Stimulated activated CD8-positive, alpha-beta memory T cell treated with anti-CD3 and anti-CD28 coated beads, Interleukin-12 subunit alpha, Interleukin-12 subunit beta, amount 100 ng/mL, for 24 hours (primary cell): ENCODE data around the gene CSRP2.

ENCODE experiments used
- DNase-seq: peaks from one replicate; pipeline ENCODE4 v3.0.0-alpha.2; 2020; ENCODE audit errors: extremely low read depth

CSRP2 gene

DNA sequence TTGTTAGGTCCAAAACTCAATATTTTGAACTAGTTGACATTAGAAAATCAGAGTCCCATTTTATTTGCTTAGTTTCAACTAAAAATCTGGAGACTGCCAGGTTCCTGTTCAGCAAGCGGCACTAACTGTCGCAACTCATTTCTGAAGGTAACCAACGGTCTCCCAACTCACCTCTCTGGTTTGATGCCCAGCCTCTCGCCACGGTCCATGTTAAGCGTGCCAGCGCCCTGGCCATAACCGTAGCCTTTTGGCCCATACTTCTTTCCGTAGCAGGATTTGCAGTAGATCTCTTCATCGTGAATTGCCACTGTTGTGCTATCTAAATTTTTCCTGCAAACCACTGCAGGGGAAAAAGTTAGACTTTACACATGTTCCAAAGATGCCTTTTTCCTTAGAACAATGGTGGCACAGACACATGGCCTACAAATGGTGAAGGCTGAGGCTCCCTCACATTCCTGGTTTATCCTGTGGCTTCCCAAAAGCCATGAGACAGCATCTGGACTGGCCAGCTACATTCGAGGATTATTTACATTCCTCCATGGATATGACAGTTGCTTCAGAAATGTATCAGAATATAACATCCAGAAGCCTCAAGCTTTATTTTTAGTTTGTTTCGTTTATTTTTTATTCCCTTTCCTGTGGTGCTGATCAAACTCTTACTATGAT is 15.7 kb downstream of the CSRP2 start:
- DNase-seq: no peak

DNA sequence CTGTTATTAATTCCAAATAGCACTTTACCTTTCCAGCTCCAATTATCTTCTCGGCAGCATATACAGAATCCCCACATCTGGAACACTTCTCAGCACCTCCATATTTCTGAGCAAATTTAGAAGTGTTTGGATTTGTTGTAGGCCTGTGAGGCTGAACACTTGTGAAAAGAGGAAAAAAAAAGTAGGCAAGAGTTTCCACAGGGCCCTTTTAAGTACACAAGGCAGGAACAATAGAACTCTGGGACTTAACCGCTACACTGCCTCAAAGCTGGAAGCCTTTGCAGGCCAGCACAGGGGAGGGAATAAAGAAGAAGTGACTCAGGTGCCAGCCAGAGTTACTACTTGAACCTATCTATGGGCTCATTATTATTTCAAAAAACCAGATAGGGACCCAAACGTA is 18.6 kb downstream of the CSRP2 start:
- DNase-seq: no peak

DNA sequence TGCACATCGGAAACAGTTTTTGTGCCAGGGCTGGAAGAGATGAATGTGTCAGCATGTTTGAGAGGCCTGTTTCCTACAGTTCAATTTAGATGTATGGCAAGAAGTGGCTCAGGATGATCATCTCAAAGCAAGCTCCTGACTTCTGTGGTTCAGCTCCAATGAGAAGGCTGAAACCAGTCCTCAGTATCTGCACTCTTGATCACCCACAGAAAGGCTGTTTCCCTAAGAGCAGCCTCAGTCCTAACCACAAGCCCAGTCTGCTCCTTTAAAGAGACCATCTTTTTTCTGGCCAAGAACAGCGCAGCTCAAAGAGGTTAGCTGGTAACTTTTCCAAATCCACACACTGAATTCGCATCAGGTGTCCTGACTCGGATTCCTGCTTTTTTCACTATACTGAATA is 19.2 kb downstream of the CSRP2 start:
- no peak for DNase-seq

DNA sequence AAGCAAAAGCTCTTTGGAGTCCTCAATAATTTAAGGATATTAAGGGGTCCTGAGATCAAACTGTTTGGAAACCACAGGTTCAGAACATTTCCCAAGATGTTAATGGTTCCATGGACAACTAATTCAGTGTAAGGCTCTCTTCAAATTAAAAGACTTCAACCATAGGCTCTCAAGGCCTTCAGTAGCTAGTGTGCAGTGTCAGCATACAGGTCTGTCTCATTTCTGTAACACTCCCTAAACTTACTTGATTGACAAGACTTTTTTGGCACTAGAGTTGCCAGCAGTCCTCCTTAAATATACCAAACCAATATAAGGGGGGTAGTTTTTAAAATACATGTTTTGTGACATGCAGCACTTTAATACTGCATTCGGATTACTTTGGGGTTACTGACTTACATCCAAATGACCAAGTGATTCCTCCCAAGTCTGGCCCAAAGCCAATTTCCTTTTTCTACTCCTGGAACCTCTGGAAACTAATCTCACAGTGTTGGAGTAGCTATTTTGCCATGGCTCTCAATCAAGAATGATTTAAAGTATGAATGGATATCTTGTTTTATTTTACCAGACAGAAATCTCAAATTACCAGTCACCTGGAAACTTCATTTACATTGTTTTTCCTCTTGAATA is 22.7 kb downstream of the CSRP2 start:
- DNase-seq: no peak

DNA sequence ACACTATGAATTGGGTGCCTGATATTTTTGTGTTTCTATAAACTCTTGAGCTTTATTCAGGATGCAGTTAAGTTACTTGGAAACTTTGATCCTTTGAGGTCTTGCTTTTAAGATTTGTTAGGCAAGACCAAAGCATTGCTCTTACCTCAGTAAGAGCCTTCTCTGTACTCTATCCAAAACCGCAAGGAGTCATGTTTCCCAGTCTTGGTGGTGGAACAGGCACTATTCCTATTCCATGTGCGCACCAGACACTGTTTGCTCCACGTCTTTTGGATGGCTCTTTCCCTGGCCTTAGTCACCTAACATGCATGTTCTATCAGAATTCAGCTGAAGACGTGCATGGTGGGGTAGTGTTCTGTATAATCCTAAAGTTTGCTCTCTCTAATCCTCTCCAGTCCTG is 23.5 kb downstream of the CSRP2 start:
- DNase-seq: no peak

DNA sequence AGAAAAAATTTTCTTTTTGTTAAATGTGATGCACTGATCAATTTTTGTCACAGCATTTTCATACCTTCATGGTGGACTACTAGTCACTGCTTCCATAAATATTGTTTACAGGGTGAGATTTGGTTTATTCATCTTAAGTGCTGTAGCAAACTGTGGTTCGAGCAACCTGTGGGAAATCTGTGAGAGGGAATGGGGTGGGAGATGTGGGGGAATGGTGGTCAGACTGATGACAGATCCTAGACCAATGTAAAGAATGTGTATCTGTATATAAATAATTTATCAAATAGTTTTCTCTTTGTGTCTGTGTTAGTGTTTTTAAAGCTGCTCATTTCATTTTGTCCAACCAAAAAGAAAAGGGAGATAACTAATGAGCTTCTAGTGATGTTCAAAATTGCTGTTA is 26.7 kb downstream of the CSRP2 start:
- no peak for DNase-seq

DNA sequence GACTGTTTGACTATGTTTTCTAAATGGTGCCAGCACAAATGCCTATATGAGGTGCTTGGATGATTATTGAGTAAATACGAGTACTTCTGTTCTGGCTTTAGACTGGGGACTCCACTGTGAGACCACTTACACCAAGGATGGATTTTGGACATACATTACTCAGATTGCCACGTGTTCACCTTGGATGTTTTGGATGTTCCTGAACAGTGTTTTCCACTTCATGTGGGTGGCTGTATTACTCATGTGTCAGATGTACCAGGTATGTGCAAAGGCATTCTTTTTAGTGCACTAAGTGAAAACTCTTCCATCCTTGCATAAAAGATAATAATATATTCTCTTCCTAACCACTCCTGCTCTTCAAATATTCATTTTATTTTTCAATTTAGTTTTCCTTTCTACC is 30.7 kb downstream of the CSRP2 start:
- DNase-seq: no peak

DNA sequence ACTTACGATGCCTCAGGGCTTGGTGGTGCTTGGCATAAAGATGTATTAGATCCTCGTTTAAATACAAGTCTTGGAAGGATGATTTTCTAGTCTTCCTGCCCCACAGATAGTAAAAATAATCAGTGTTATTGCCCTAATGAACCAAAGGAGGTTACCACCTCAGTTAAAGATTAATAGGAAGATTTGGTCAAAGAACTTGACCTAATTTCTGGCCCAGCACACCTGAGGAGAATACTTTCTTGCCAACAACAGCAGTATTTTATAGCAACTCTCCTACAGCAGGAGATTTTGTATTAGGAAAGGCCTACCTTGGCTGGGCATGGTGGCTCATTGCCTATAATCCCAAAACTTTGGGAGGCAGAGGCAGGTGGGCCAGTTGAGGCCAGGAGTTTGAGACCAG is 31.6 kb downstream of the CSRP2 start:
- DNase-seq: no peak

DNA sequence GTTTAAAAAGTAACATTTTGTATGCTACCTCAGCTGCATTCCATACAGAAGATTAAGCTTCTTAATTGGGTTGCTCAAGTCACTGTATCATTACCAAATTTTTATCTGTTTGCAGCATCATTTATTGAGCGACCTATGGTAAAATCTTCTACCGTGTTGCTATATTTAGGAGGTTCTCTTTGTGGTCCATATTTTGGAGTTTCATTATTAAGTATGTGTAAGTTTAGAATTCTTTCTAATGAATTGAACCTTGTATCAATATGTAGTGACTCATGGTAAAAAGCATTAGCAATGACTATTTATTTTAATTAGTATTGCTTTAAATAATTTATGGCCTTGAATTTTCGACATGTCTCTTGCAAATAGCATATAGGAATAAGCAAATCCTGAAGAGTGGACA is 42.2 kb downstream of the CSRP2 start:
- no peak for DNase-seq

DNA sequence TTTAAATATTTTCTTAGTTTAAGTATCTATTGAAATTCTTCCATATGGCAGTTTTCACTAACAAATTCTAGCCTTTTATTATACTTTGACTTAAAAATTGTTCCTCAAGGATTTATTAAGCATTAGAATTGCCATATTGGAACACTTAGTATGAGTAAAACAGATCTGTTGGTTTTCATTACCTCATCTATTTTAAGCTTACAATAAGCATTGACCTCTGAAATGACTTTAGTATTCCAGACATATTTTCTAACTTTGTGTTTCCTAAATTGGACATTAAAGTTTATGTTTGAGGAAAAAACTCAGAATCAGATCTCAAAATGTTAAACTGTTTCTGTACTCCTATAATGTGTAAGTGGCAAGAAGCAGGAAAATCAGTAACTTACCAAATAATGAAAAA is 48.4 kb downstream of the CSRP2 start:
- DNase-seq: no peak

DNA sequence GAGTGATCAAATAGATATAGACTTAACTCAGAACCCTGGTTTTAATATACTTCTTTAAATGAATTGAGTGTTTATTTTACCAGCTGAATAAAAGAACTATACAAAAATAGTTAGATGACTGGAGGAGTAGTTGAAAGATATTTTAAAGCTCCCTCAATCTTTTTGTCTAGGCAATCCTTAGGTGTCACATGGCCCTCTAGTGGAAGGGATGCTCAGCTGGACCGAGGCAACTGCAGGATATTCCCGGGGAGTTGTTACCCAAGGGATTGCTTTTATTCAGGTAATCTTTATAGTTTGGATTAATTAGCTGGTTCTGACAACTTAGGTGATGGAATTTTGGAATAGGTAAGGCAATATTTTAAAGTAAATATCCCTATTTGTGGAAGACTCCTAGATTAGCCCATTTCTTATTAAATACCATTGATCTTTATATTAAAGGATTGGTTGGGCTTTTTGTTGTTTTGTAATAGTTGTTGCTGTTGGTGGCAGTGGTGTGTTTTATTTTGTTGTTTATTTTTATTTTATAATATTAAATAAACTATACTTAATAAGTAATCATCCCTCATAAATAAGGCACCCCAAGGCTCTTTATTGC is 57.8 kb downstream of the CSRP2 start:
- no peak for DNase-seq

DNA sequence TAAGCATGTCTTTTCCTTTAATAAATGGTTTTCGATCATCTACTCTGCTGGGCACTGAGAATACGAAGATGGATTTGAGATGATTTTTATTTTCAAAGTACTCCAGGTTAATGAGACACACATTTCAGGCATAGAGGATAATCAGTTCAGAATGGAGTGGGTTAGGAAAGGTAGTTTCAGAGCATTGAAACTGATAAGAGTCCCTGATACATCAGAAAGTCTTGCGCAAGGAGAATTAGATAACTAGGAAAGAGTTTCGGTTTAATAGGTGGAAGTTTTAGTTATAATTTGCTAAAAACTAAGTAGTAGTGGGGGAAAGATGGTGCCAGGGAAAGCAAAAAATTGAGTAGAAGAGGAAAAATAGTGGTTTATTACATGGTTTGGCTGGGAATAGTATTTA is 64.8 kb downstream of the CSRP2 start:
- DNase-seq: no peak

DNA sequence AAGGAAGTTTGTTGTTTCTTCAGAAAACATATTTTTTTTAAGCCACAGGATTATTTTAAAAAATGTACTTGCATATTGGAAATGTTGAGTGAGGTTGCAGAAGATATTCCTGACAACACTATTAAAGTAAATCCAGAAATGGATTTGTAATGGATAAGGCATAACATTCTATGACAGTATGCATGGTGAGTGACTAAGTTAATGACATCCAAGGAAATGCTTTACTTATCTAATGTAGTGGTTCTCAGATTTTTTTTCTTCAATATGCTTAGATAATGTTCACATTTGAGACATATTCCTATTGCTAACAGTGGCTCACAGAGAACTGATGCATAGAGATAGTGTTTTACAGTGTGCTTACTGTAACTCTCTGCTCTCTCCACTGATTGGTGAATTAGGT is 65.6 kb downstream of the CSRP2 start:
- no peak for DNase-seq

DNA sequence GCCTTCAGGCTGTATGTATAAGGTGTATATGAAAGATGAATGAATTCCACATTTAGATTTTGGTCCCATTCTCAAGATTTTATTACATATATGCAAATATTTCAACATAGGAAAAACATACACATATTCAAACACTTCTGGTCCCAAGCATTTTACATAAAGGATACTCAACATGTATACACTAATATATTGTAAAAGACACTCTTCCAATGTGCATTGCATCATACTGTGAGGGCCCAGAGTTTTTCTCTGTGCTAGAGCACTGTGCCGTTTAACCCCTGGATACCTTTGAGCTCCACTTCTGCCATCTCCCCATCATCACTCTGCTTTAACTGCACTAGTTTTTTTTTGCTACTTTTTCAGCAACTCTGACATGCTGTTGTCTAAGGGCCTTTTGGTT is 66.8 kb downstream of the CSRP2 start:
- DNase-seq: no peak

DNA sequence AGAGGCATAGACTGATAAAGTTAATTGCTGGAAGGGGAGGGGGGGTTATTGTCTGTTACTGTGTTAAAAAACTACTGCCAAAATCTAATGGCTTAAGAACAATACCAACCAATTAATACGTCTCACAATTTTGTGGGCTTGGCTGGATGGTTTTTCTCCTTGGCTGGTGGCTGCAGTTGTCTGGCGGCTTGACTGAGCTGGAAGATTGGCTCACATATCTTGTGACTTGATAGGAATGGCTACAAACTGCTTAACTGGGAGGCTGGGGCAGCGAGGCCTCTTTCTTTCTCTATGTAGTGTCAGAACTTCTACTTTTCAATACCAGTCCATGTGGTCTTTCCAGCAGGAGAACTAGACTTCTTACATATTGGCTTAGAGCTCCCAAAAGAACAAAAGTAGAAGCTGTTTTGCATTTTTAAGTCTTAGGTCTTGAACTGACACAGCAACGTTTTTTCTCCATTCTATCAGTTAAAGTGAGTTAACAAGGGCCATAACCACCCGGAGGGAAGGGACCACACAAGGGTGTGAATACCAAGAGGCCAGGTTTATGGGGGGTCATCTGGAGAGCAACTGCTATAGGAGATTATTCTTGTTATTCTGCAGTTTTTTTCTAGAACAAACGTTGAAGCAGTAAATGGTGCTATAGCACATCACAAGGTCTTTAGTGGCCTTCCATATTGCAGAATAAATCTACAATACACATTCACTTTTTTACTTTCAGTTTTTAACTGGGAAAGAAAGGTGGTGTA is 68.0 kb downstream of the CSRP2 start:
- no peak for DNase-seq
